IMR-90 (cell line): Measurements from ENCODE around the gene PMS2. TPM values are rescaled to one million over a fixed set of nuclear protein-coding genes. Genes with fewer than 3 reads are reported as not detected.
"Not testable (repeated sequence)": the region's sequence is repeated elsewhere in the genome, so short reads cannot be mapped to it uniquely, and the experiment has no call there.

ENCODE experiments used
- ATAC-seq: fragments of 200-7000 bp; cut with Tn5 transposase; 2 replicates; pipeline ENCODE4 v1.9.1; 2020; ENCODE audit warnings: low read depth, mild to moderate bottlenecking, moderate library complexity
- BruUV-seq: library from RNA; stranded (reverse); fragments of 400-500 nt; replicated peaks from 2 replicates; lab custom pipeline; 2021; lab: Mats Ljungman, UMichigan
- CTCF ChIA-PET: fragments of 300-600 bp; formaldehyde crosslinking; extraction: SDS; loops from one replicate; lab custom pipeline; 2021; ENCODE audit warnings: antibody characterized with exemption; lab: Yijun Ruan, JAX
- POLR2A ChIA-PET: fragments of 300-600 bp; sonication (Branson Sonifier 250); formaldehyde crosslinking; loops from one replicate; lab custom pipeline; 2022; ENCODE audit warnings: antibody characterized with exemption; ENCODE audit not compliant: unreplicated experiment; lab: Charles Lee
- DNase-seq: peaks from one replicate; pipeline ENCODE4 v3.0.0; 2013
- H2AFZ ChIP-seq: replicated peaks from 2 replicates; pipeline ENCODE3; 2013; ENCODE audit warnings: low read length, mild to moderate bottlenecking; ENCODE audit not compliant: poor library complexity
- H2AK5ac ChIP-seq: 2 replicates; pipeline ENCODE4 v1.6.1; 2013; ENCODE audit warnings: low read depth, low read length, inconsistent platforms
- H2AK9ac ChIP-seq: replicated peaks from 2 replicates; pipeline ENCODE3; 2013; ENCODE audit warnings: mild to moderate bottlenecking, low read depth, low read length, moderate library complexity; ENCODE audit not compliant: poor library complexity
- H2BK120ac ChIP-seq: 2 replicates; pipeline ENCODE4 v1.6.1; 2013; ENCODE audit warnings: low read depth, low read length, inconsistent platforms
- H2BK15ac ChIP-seq: 3 replicates; pipeline ENCODE4 v1.6.1; 2013; ENCODE audit warnings: low read depth, low read length, inconsistent platforms
- H2BK20ac ChIP-seq: 2 replicates; pipeline ENCODE4 v1.6.1; 2013; ENCODE audit warnings: low read depth, mild to moderate bottlenecking, inconsistent platforms, low read length, moderate library complexity
- H2BK5ac ChIP-seq: 2 replicates; pipeline ENCODE4 v1.6.1; 2013; ENCODE audit warnings: mild to moderate bottlenecking, low read depth, low read length, inconsistent platforms; ENCODE audit not compliant: poor library complexity, severe bottlenecking
- H3K14ac ChIP-seq: replicated peaks from 2 replicates; pipeline ENCODE4 v1.6.1; 2013; ENCODE audit warnings: low read depth, low read length, inconsistent platforms
- H3K18ac ChIP-seq: 2 replicates; pipeline ENCODE4 v1.6.1; 2013; ENCODE audit warnings: low read depth, low read length, control low read depth
- H3K23ac ChIP-seq: 2 replicates; pipeline ENCODE4 v1.6.1; 2013; ENCODE audit warnings: low read depth, low read length, inconsistent platforms
- H3K27ac ChIP-seq: 2 replicates; pipeline ENCODE4 v1.5.1; 2013; ENCODE audit warnings: mild to moderate bottlenecking, control low read depth, low read length; ENCODE audit not compliant: insufficient read depth
- H3K27me3 ChIP-seq: 2 replicates; pipeline ENCODE4 v1.6.1; 2013; ENCODE audit warnings: low read length; ENCODE audit not compliant: control insufficient read depth, insufficient read depth
- H3K36me3 ChIP-seq: 2 replicates; pipeline ENCODE4 v1.6.1; 2013; ENCODE audit warnings: low read length, mixed read lengths; ENCODE audit not compliant: control insufficient read depth, insufficient read depth
- H3K4ac ChIP-seq: 2 replicates; pipeline ENCODE4 v1.6.1; 2013; ENCODE audit warnings: low read depth, low read length, inconsistent platforms
- H3K4me1 ChIP-seq: 2 replicates; pipeline ENCODE4 v1.6.1; 2013; ENCODE audit warnings: low read length, mixed read lengths; ENCODE audit not compliant: control insufficient read depth, insufficient read depth
- H3K4me2 ChIP-seq: 2 replicates; pipeline ENCODE4 v1.6.1; 2013; ENCODE audit warnings: low read depth, mild to moderate bottlenecking, control low read depth, low read length, moderate library complexity
- H3K4me3 ChIP-seq: 2 replicates; pipeline ENCODE4 v1.5.1; 2013; ENCODE audit warnings: low read depth, mild to moderate bottlenecking, control low read depth, low read length, moderate library complexity; ENCODE audit not compliant: insufficient read depth
- H3K56ac ChIP-seq: 2 replicates; pipeline ENCODE4 v1.6.1; 2013; ENCODE audit warnings: low read length, inconsistent platforms; ENCODE audit not compliant: insufficient read depth; ENCODE audit errors: extremely low read depth
- H3K79me1 ChIP-seq, 2 experiments: 2 replicates each; pipeline ENCODE4 v1.6.1; 2013; ENCODE audit warnings: low read length in 2 of 2, inconsistent platforms in 1 of 2, low read depth in 1 of 2
- H3K9ac ChIP-seq: 2 replicates; pipeline ENCODE4 v1.6.1; 2013; ENCODE audit warnings: low read depth, low read length, control low read depth
- H3K9me1 ChIP-seq: 2 replicates; pipeline ENCODE4 v1.6.1; 2013; ENCODE audit warnings: low read length, inconsistent platforms; ENCODE audit not compliant: insufficient read depth
- H3K9me3 ChIP-seq: 2 replicates; pipeline ENCODE4 v1.6.1; 2013; ENCODE audit warnings: low read length; ENCODE audit not compliant: control insufficient read depth, insufficient read depth
- H4K20me1 ChIP-seq: 2 replicates; pipeline ENCODE4 v1.6.1; 2013; ENCODE audit warnings: low read length, inconsistent platforms; ENCODE audit not compliant: insufficient read depth
- H4K5ac ChIP-seq: 2 replicates; pipeline ENCODE4 v1.6.1; 2013; ENCODE audit warnings: mild to moderate bottlenecking, low read depth, low read length, control low read depth
- H4K8ac ChIP-seq, 2 experiments: 2 replicates each; pipeline ENCODE4 v1.6.1; 2013; ENCODE audit warnings: low read depth in 2 of 2, low read length in 2 of 2, control low read depth in 1 of 2, inconsistent platforms in 1 of 2
- H4K91ac ChIP-seq: 2 replicates; pipeline ENCODE4 v1.6.1; 2013; ENCODE audit warnings: low read depth, low read length, inconsistent platforms; ENCODE audit not compliant: insufficient read depth
- WGBS, 2 experiments: methylation state at CpG; one replicate each; pipeline versions ENCODE4 v1.1.5 to v1.1.7; 2013; ENCODE audit warnings: missing lambda C conversion rate in 2 of 2; ENCODE audit not compliant: insufficient read length in 1 of 2; ENCODE audit errors: extremely low coverage in 2 of 2; 5-methylcytosine and 5-hydroxymethylcytosine counted together
- dilution Hi-C: fragments of 300-500 bp; cut with HindIII; formaldehyde crosslinking; loops from one replicate; pipeline ENCODE4 v1.14.3; 2018; ENCODE audit warnings: low sequenced_read_pairs; ENCODE audit not compliant: unreplicated experiment
- in situ Hi-C: fragments of 300-500 bp; cut with MboI; formaldehyde crosslinking; loops from 3 replicates; pipeline ENCODE4 v1.14.3; 2019; ENCODE audit warnings: low sequenced_read_pairs, inconsistent platforms, mixed read lengths
- intact Hi-C: fragments of 100-400 bp; cut with micrococcal nuclease; formaldehyde crosslinking; loops from 2 replicates; pipeline ENCODE4 v1.10.0; 2022
- polyA plus RNA-seq, 3 experiments: library from polyadenylated mRNA; depleted of rRNA; stranded (reverse); fragments of >200 nt; gene quantifications; 2 replicates each; pipeline ENCODE4 v1.2.3, GENCODE V29; 2012; ENCODE audit warnings: low replicate concordance in 1 of 3
- total RNA-seq: library from RNA; depleted of rRNA; stranded (reverse); fragments of >200 nt; gene quantifications from 2 replicates; pipeline ENCODE4 v1.2.3, GENCODE V29; 2012

The PMS2 gene
- total and polyA plus RNA-seq, 2 of the 4 experiments (the other 2 are of a cell fraction): 6.8 to 14.3 TPM

DNA sequence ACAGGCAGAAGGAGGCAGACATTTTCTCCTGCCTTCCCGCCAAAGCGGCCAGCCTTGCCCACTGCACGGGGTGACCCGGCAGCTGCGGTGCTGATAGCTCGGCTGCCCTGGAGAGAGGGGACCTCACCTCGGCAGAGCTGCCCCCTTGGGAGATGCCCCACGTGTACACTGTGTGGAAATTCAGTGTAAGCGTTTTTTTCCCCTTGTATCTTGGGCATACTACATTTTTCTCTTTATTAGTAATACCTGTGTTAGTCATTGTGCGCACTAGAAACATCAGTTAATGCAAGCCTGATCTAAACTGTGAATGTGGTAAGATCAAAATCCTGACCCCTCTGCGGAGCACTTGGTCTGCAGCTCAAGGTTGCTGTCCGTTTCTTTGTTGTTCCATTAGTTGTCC lies 84.2 kb downstream of the PMS2 start:
- dilution Hi-C loops, H3K36me3 ChIP-seq, intact Hi-C loops, H3K14ac ChIP-seq, POLR2A ChIA-PET, H2AK9ac ChIP-seq, H2AK5ac ChIP-seq, H3K79me1 ChIP-seq, H4K91ac ChIP-seq, H2BK5ac ChIP-seq, H2BK120ac ChIP-seq, H2AFZ ChIP-seq, H4K20me1 ChIP-seq, H3K9ac ChIP-seq, H2BK20ac ChIP-seq, H3K9me1 ChIP-seq, DNase-seq, H2BK15ac ChIP-seq, H4K8ac ChIP-seq, H3K23ac ChIP-seq, H3K18ac ChIP-seq, in situ Hi-C loops, H3K27ac ChIP-seq, H3K56ac ChIP-seq, H3K4me1 ChIP-seq, H3K9me3 ChIP-seq, CTCF ChIA-PET, H3K4ac ChIP-seq, ATAC-seq, H4K5ac ChIP-seq, H3K27me3 ChIP-seq, H3K4me2 ChIP-seq, H3K4me3 ChIP-seq, BruUV-seq: not testable (repeated sequence)
- no CpG with 5 or more reads among the region's 12 CpGs for WGBS, 2 experiments

DNA sequence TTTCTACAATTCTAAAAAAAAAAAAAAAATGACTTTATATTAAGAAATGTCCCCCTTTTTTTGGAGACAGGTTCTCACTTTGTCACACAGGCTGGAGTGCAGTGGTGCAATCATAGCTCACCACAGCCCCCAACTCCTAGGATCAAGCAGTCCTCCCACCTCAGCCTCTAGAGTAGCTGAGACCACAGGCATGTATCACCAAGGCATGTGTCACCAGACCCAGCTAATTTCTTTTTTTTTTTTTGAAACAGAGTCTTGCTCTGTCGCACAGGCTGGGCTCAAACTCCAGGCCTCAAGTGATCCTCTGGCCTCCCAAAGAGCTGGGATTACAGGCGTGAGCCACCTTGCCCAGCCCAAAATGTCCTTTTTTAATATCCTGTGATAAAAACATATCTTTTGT lies 84.7 kb downstream of the PMS2 start:
- H2BK15ac ChIP-seq, H2BK20ac ChIP-seq, H2BK5ac ChIP-seq, H3K56ac ChIP-seq, H3K4me1 ChIP-seq, H2BK120ac ChIP-seq, H4K91ac ChIP-seq, H3K79me1 ChIP-seq, H3K4me2 ChIP-seq, H3K4ac ChIP-seq, H3K18ac ChIP-seq, H3K27me3 ChIP-seq, H2AK5ac ChIP-seq, CTCF ChIA-PET, H3K9me1 ChIP-seq, H4K20me1 ChIP-seq, in situ Hi-C loops, H3K27ac ChIP-seq, DNase-seq, H3K36me3 ChIP-seq, H4K5ac ChIP-seq, H3K4me3 ChIP-seq, H3K9ac ChIP-seq, dilution Hi-C loops, POLR2A ChIA-PET, H2AFZ ChIP-seq, H4K8ac ChIP-seq, H3K9me3 ChIP-seq, BruUV-seq, H3K14ac ChIP-seq, intact Hi-C loops, ATAC-seq, H2AK9ac ChIP-seq, H3K23ac ChIP-seq: not testable (repeated sequence)
- no CpG with 5 or more reads among the region's 2 CpGs for WGBS, 2 experiments
